Measurements from ENCODE around the gene PAXX.

DNA sequence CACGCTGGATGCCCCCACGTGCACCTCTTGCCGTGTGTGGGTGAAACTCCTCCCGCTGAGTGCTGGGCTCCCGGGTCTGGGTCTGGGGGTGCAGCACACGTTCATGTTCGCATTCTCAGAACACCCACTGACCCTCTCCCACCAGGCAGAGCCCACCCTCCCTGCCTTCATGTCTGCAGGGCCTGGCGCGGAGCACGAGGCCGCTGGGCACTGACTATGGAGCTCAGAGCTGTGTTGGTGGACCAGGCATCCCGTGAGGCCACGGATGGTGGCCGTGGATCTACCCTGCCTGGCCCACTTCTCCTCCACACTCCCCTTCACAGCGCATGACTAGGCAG, 31.3 kb upstream of the PAXX start:
- TF ChIP-seq, protein P1, sequence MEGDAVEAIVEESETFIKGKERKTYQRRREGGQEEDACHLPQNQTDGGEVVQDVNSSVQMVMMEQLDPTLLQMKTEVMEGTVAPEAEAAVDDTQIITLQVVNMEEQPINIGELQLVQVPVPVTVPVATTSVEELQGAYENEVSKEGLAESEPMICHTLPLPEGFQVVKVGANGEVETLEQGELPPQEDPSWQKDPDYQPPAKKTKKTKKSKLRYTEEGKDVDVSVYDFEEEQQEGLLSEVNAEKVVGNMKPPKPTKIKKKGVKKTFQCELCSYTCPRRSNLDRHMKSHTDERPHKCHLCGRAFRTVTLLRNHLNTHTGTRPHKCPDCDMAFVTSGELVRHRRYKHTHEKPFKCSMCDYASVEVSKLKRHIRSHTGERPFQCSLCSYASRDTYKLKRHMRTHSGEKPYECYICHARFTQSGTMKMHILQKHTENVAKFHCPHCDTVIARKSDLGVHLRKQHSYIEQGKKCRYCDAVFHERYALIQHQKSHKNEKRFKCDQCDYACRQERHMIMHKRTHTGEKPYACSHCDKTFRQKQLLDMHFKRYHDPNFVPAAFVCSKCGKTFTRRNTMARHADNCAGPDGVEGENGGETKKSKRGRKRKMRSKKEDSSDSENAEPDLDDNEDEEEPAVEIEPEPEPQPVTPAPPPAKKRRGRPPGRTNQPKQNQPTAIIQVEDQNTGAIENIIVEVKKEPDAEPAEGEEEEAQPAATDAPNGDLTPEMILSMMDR (IDR thresholded peaks at IDR 0.05): no peak
- TF ChIP-seq FOXP4 (CRISPR knock-in tag; IDR thresholded peaks at IDR 0.05): no peak
- TF ChIP-seq FOXJ3 (CRISPR knock-in tag; IDR thresholded peaks at IDR 0.05; ENCODE audit: borderline replicate concordance): no peak
- TF ChIP-seq, protein P2, sequence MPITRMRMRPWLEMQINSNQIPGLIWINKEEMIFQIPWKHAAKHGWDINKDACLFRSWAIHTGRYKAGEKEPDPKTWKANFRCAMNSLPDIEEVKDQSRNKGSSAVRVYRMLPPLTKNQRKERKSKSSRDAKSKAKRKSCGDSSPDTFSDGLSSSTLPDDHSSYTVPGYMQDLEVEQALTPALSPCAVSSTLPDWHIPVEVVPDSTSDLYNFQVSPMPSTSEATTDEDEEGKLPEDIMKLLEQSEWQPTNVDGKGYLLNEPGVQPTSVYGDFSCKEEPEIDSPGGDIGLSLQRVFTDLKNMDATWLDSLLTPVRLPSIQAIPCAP (CRISPR knock-in tag; IDR thresholded peaks at IDR 0.05): no peak
- no peak for TF ChIP-seq MYBL2 (CRISPR knock-in tag; IDR thresholded peaks at IDR 0.05)
- TF ChIP-seq, protein P3, sequence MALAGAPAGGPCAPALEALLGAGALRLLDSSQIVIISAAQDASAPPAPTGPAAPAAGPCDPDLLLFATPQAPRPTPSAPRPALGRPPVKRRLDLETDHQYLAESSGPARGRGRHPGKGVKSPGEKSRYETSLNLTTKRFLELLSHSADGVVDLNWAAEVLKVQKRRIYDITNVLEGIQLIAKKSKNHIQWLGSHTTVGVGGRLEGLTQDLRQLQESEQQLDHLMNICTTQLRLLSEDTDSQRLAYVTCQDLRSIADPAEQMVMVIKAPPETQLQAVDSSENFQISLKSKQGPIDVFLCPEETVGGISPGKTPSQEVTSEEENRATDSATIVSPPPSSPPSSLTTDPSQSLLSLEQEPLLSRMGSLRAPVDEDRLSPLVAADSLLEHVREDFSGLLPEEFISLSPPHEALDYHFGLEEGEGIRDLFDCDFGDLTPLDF (CRISPR knock-in tag; IDR thresholded peaks at IDR 0.05): no peak
- no peak for TF ChIP-seq CREB1 (CRISPR knock-in tag; IDR thresholded peaks at IDR 0.05)
- TF ChIP-seq CREM (CRISPR knock-in tag; IDR thresholded peaks at IDR 0.05): no peak
- no peak for TF ChIP-seq IRF2 (CRISPR knock-in tag; IDR thresholded peaks at IDR 0.05; ENCODE audit: borderline replicate concordance, low read depth)
- no peak for TF ChIP-seq ZNF416 (CRISPR knock-in tag; IDR thresholded peaks at IDR 0.05)
- no peak for TF ChIP-seq ZNF263 (CRISPR knock-in tag; IDR thresholded peaks at IDR 0.05; ENCODE audit: low read depth)
- TF ChIP-seq ZNF138 (CRISPR knock-in tag; conservative IDR thresholded peaks at IDR 0.05): no peak
- TF ChIP-seq RORB (CRISPR knock-in tag; IDR thresholded peaks at IDR 0.05): no peak

Data from WTC11 (cell line).